Mammary epithelial cell (primary cell): Measurements from ENCODE around the gene FBXW4.

ENCODE experiments used
- EZH2 ChIP-seq: IDR thresholded peaks from 2 replicates; pipeline ENCODE4 v1.6.1; 2012; ENCODE audit warnings: low read length, inconsistent platforms, borderline replicate concordance
- TF ChIP-seq, protein P1 (sequence below), 2 donors: IDR thresholded peaks in 1 of 2; conservative IDR thresholded peaks in 1 of 2; 2 replicates each; pipeline ENCODE4 v1.5.1; 2011 to 2012; ENCODE audit warnings: inconsistent platforms in 2 of 2, low read length in 2 of 2, mild to moderate bottlenecking in 2 of 2, control low read depth in 1 of 2, low read depth in 1 of 2; ENCODE audit not compliant: insufficient read depth in 1 of 2; ENCODE audit errors: extremely low read depth in 1 of 2

- TF ChIP-seq, protein P1, sequence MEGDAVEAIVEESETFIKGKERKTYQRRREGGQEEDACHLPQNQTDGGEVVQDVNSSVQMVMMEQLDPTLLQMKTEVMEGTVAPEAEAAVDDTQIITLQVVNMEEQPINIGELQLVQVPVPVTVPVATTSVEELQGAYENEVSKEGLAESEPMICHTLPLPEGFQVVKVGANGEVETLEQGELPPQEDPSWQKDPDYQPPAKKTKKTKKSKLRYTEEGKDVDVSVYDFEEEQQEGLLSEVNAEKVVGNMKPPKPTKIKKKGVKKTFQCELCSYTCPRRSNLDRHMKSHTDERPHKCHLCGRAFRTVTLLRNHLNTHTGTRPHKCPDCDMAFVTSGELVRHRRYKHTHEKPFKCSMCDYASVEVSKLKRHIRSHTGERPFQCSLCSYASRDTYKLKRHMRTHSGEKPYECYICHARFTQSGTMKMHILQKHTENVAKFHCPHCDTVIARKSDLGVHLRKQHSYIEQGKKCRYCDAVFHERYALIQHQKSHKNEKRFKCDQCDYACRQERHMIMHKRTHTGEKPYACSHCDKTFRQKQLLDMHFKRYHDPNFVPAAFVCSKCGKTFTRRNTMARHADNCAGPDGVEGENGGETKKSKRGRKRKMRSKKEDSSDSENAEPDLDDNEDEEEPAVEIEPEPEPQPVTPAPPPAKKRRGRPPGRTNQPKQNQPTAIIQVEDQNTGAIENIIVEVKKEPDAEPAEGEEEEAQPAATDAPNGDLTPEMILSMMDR (conservative IDR thresholded peaks at IDR 0.05 in 1 of 2, IDR thresholded peaks at IDR 0.05 in 1 of 2; ENCODE audit: extremely low read depth in 1 of 2, insufficient read depth in 1 of 2, low read depth in 1 of 2, low read length in 2 of 2), result no peak
- TF ChIP-seq EZH2, result no peak
Measured at GRCh38 chr10:101666083-101666482, 28.9 kb downstream of the FBXW4 start.
